Measurements from ENCODE around the gene NR3C2.

Gene NR3C2

GRCh38 chr4:148299337-148299736 lies 142.9 kb downstream of the NR3C2 start:
- no peak overlapping the region for H3K9ac ChIP-seq
- no peaks in the 10 kb centered on the region for H3K27me3 ChIP-seq (ENCODE audit: insufficient read depth, low read depth)
- H2AFZ ChIP-seq (ENCODE audit: low read depth): no peak overlapping the region
- H3K36me3 ChIP-seq (ENCODE audit: insufficient read depth): no peaks in the 10 kb centered on the region
- no peaks in the 10 kb centered on the region for H3K4me1 ChIP-seq (ENCODE audit: low read depth, poor library complexity, severe bottlenecking)
- TF ChIP-seq CTCF (conservative IDR thresholded peaks at IDR 0.05; ENCODE audit: low read depth, low read length): no peak
- no peaks in the 10 kb centered on the region for H4K20me1 ChIP-seq (ENCODE audit: insufficient read depth)
- H3K4me3 ChIP-seq (IDR thresholded peaks at IDR 0.05; ENCODE audit: insufficient read depth, low read depth, low read length): no peak overlapping the region
- no peak overlapping the region for H3K27ac ChIP-seq
- no peaks in the 10 kb centered on the region for H3K79me2 ChIP-seq (ENCODE audit: insufficient read depth, low read depth)
- no peak overlapping the region for H3K4me2 ChIP-seq

- no peak overlapping the region for H3K4me3 ChIP-seq (IDR thresholded peaks at IDR 0.05; ENCODE audit: insufficient read depth, low read depth, low read length)
- no peaks in the 10 kb centered on the region for H3K36me3 ChIP-seq (ENCODE audit: insufficient read depth)
- no peaks in the 10 kb centered on the region for H3K4me1 ChIP-seq (ENCODE audit: low read depth, poor library complexity, severe bottlenecking)
- H3K79me2 ChIP-seq (ENCODE audit: insufficient read depth, low read depth): no peaks in the 10 kb centered on the region
- no peaks in the 10 kb centered on the region for H4K20me1 ChIP-seq (ENCODE audit: insufficient read depth)
- no peaks in the 10 kb centered on the region for H3K27me3 ChIP-seq (ENCODE audit: insufficient read depth, low read depth)
- no peak overlapping the region for H2AFZ ChIP-seq (ENCODE audit: low read depth)
- no peak overlapping the region for H3K27ac ChIP-seq
- no peak overlapping the region for H3K9ac ChIP-seq
- H3K4me2 ChIP-seq: no peak overlapping the region
- TF ChIP-seq CTCF (conservative IDR thresholded peaks at IDR 0.05; ENCODE audit: low read depth, low read length): no peak
These were observed 145.7 kb downstream of the NR3C2 start for GRCh38 chr4:148296498-148296897.

GRCh38 chr4:148295642-148296041 lies 146.6 kb downstream of the NR3C2 start:
- Histone ChIP-seq H4K20me1 (ENCODE audit: insufficient read depth) (no peaks in the 10 kb centered on the region), H3K9ac (no peak overlapping the region), H3K36me3 (ENCODE audit: insufficient read depth) (no peaks in the 10 kb centered on the region), H3K4me2 (no peak overlapping the region), H3K27me3 (ENCODE audit: insufficient read depth, low read depth) (no peaks in the 10 kb centered on the region), H3K27ac (no peak overlapping the region), H3K4me1 (ENCODE audit: low read depth, poor library complexity, severe bottlenecking) (no peaks in the 10 kb centered on the region), H3K4me3 (IDR thresholded peaks at IDR 0.05; ENCODE audit: insufficient read depth, low read depth, low read length) (no peak overlapping the region), H3K79me2 (ENCODE audit: insufficient read depth, low read depth) (no peaks in the 10 kb centered on the region), H2AFZ (ENCODE audit: low read depth) (no peak overlapping the region)
- no peak for TF ChIP-seq CTCF (conservative IDR thresholded peaks at IDR 0.05; ENCODE audit: low read depth, low read length)

- no peak overlapping the region for H3K4me2 ChIP-seq
These were observed 148.6 kb downstream of the NR3C2 start for GRCh38 chr4:148293571-148293970.

More at GRCh38 chr4:148293571-148293970, 148.6 kb downstream of the NR3C2 start:
- Histone ChIP-seq H2AFZ (ENCODE audit: low read depth) (no peak overlapping the region), H3K27me3 (ENCODE audit: insufficient read depth, low read depth) (no peaks in the 10 kb centered on the region), H3K27ac (no peak overlapping the region), H3K36me3 (ENCODE audit: insufficient read depth) (no peaks in the 10 kb centered on the region), H3K4me3 (IDR thresholded peaks at IDR 0.05; ENCODE audit: insufficient read depth, low read depth, low read length) (no peak overlapping the region), H3K4me1 (ENCODE audit: low read depth, poor library complexity, severe bottlenecking) (no peaks in the 10 kb centered on the region), H4K20me1 (ENCODE audit: insufficient read depth) (no peaks in the 10 kb centered on the region), H3K79me2 (ENCODE audit: insufficient read depth, low read depth) (no peaks in the 10 kb centered on the region), H3K9ac (no peak overlapping the region)
- TF ChIP-seq CTCF (conservative IDR thresholded peaks at IDR 0.05; ENCODE audit: low read depth, low read length): no peak

All from KMS-11 (cell line).